Activated effector memory CD4-positive, alpha-beta T cell treated with Interleukin-2 at 50 U/mL for 16 hours (primary cell): Measurements from ENCODE around the gene EPN3.

Experiments used
- DNase-seq: peaks from one replicate; pipeline ENCODE4 v3.0.0-alpha.2; 2020

The EPN3 gene

GRCh38 chr17:50572541-50572940, 40.0 kb downstream of the EPN3 start:
- no peak for DNase-seq

GRCh38 chr17:50573866-50574611, 41.5 kb downstream of the EPN3 start:
- DNase-seq, result no peak

- DNase-seq, result no peak
Observed at GRCh38 chr17:50575581-50576210, 43.2 kb downstream of the EPN3 start.

GRCh38 chr17:50576864-50577263, 44.3 kb downstream of the EPN3 start:
- DNase-seq, result no peak

- DNase-seq, result no peak
Observed at GRCh38 chr17:50577451-50577954, 45.0 kb downstream of the EPN3 start.

- no peak for DNase-seq
Observed at GRCh38 chr17:50578173-50578572, 45.6 kb downstream of the EPN3 start.

GRCh38 chr17:50579399-50579798, 46.9 kb downstream of the EPN3 start:
- DNase-seq, result no peak

GRCh38 chr17:50580646-50581045, 48.1 kb downstream of the EPN3 start:
- DNase-seq, result no peak

- DNase-seq, result no peak
Observed at GRCh38 chr17:50581316-50581715, 48.8 kb downstream of the EPN3 start.

- no peak for DNase-seq
Observed at GRCh38 chr17:50582741-50583140, 50.2 kb downstream of the EPN3 start.

GRCh38 chr17:50583641-50584040, 51.1 kb downstream of the EPN3 start:
- DNase-seq, result no peak

GRCh38 chr17:50584116-50584515, 51.6 kb downstream of the EPN3 start:
- DNase-seq, result no peak

- no peak for DNase-seq
Observed at GRCh38 chr17:50584749-50585148, 52.2 kb downstream of the EPN3 start.

- DNase-seq, result no peak
Observed at GRCh38 chr17:50585346-50585745, 52.8 kb downstream of the EPN3 start.

GRCh38 chr17:50585891-50586290, 53.4 kb downstream of the EPN3 start:
- no peak for DNase-seq

GRCh38 chr17:50586421-50587247, 54.1 kb downstream of the EPN3 start:
- DNase-seq, result no peak

GRCh38 chr17:50587571-50587970, 55.0 kb downstream of the EPN3 start:
- no peak for DNase-seq

- DNase-seq, result no peak
Observed at GRCh38 chr17:50588391-50589049, 56.0 kb downstream of the EPN3 start.

GRCh38 chr17:50589095-50589705, 56.7 kb downstream of the EPN3 start:
- DNase-seq, result no peak

- DNase-seq, result no peak
Observed at GRCh38 chr17:50590946-50591737, 58.6 kb downstream of the EPN3 start.

GRCh38 chr17:50593321-50593720, 60.8 kb downstream of the EPN3 start:
- DNase-seq, result no peak
